H9 (cell line): ENCODE data around the gene MRPS34. TPM values are rescaled to one million over a fixed set of nuclear protein-coding genes. Genes with fewer than 3 reads are reported as not detected.

Source experiments
- DNase-seq: peaks from one replicate; pipeline ENCODE4 v3.0.0-alpha.2; 2017
- H2AFZ ChIP-seq: one replicate; pipeline ENCODE4 v1.6.1; 2013; ENCODE audit warnings: mild to moderate bottlenecking, low read length, control low read depth, moderate library complexity
- H2AK5ac ChIP-seq: 2 replicates; pipeline ENCODE4 v1.6.1; 2013; ENCODE audit warnings: low read length, control low read depth, mixed read lengths; ENCODE audit not compliant: insufficient read length
- H2BK120ac ChIP-seq: one replicate; pipeline ENCODE4 v1.6.1; 2013; ENCODE audit warnings: low read depth, mild to moderate bottlenecking, low read length, control low read depth, inconsistent platforms; ENCODE audit not compliant: poor library complexity, severe bottlenecking
- H2BK12ac ChIP-seq: 2 replicates; pipeline ENCODE4 v1.6.1; 2013; ENCODE audit warnings: low read length, control low read depth, mixed read lengths, low read depth; ENCODE audit not compliant: insufficient read length
- H2BK15ac ChIP-seq: 2 replicates; pipeline ENCODE4 v1.6.1; 2013; ENCODE audit warnings: low read depth, low read length, control low read depth
- H2BK20ac ChIP-seq: one replicate; pipeline ENCODE4 v1.6.1; 2013; ENCODE audit warnings: low read depth, mild to moderate bottlenecking, low read length, control low read depth, inconsistent platforms; ENCODE audit not compliant: poor library complexity, severe bottlenecking
- H2BK5ac ChIP-seq: 2 replicates; pipeline ENCODE4 v1.6.1; 2013; ENCODE audit warnings: low read length, control low read depth, mixed read lengths; ENCODE audit not compliant: insufficient read length
- H3K14ac ChIP-seq: 2 replicates; pipeline ENCODE4 v1.6.1; 2013; ENCODE audit warnings: low read length, control low read depth; ENCODE audit not compliant: insufficient read depth
- H3K18ac ChIP-seq: 2 replicates; pipeline ENCODE4 v1.6.1; 2013; ENCODE audit warnings: low read depth, mild to moderate bottlenecking, mixed read lengths, low read length, control low read depth; ENCODE audit not compliant: insufficient read length
- H3K23ac ChIP-seq: 2 replicates; pipeline ENCODE4 v1.6.1; 2013; ENCODE audit warnings: low read length, control low read depth, mixed read lengths, low read depth; ENCODE audit not compliant: insufficient read length
- H3K23me2 ChIP-seq: 2 replicates; pipeline ENCODE4 v1.6.1; 2013; ENCODE audit warnings: low read depth, mild to moderate bottlenecking, mixed read lengths, low read length, control low read depth; ENCODE audit not compliant: insufficient read length, poor library complexity, severe bottlenecking
- H3K27ac ChIP-seq: 2 replicates; pipeline ENCODE4 v1.5.1; 2013; ENCODE audit warnings: low read length, control low read depth, mixed read lengths, low read depth; ENCODE audit not compliant: insufficient read length
- H3K27me3 ChIP-seq: 2 replicates; pipeline ENCODE4 v1.6.1; 2013; ENCODE audit warnings: low read length, control low read depth, inconsistent platforms; ENCODE audit not compliant: insufficient read depth
- H3K4ac ChIP-seq: 2 replicates; pipeline ENCODE4 v1.6.1; 2013; ENCODE audit warnings: low read depth, mild to moderate bottlenecking, control low read depth, inconsistent platforms, low read length, moderate library complexity
- H3K4me1 ChIP-seq: 2 replicates; pipeline ENCODE4 v1.6.1; 2013; ENCODE audit warnings: low read length, control low read depth, inconsistent platforms; ENCODE audit not compliant: insufficient read depth
- H3K4me2 ChIP-seq: 2 replicates; pipeline ENCODE4 v1.6.1; 2013; ENCODE audit warnings: low read length, control low read depth, mixed read lengths; ENCODE audit not compliant: insufficient read length, insufficient read depth
- H3K56ac ChIP-seq: 2 replicates; pipeline ENCODE4 v1.6.1; 2013; ENCODE audit warnings: low read depth, mild to moderate bottlenecking, mixed read lengths, low read length, control low read depth; ENCODE audit not compliant: insufficient read length
- H3K79me1 ChIP-seq: 2 replicates; pipeline ENCODE4 v1.6.1; 2013; ENCODE audit warnings: low read depth, mild to moderate bottlenecking, moderate library complexity, low read length, control low read depth, inconsistent platforms; ENCODE audit not compliant: insufficient read depth, poor library complexity, severe bottlenecking
- H3K79me2 ChIP-seq: 2 replicates; pipeline ENCODE4 v1.6.1; 2013; ENCODE audit warnings: low read length, control low read depth, inconsistent platforms; ENCODE audit not compliant: insufficient read depth
- H3K9ac ChIP-seq: 2 replicates; pipeline ENCODE4 v1.6.1; 2013; ENCODE audit warnings: low read length, control low read depth, mixed read lengths; ENCODE audit not compliant: insufficient read length; ENCODE audit errors: extremely low read depth
- H3K9me3 ChIP-seq: one replicate; pipeline ENCODE4 v1.6.1; 2013; ENCODE audit warnings: low read depth, low read length, inconsistent platforms; ENCODE audit not compliant: control insufficient read depth
- H3T11ph ChIP-seq: one replicate; pipeline ENCODE4 v1.6.1; 2013; ENCODE audit warnings: mild to moderate bottlenecking, low read length, control low read depth, inconsistent platforms
- H4K20me1 ChIP-seq: one replicate; pipeline ENCODE4 v1.6.1; 2013; ENCODE audit not compliant: control insufficient read depth, insufficient read length, insufficient read depth
- H4K5ac ChIP-seq: 2 replicates; pipeline ENCODE4 v1.6.1; 2013; ENCODE audit warnings: low read depth, mild to moderate bottlenecking, mixed read lengths, low read length, control low read depth; ENCODE audit not compliant: insufficient read length
- H4K8ac ChIP-seq: replicated peaks from 2 replicates; pipeline ENCODE4 v1.6.1; 2013; ENCODE audit warnings: low read length, control low read depth, mixed read lengths, low read depth; ENCODE audit not compliant: insufficient read length
- H4K91ac ChIP-seq: 2 replicates; pipeline ENCODE4 v1.6.1; 2013; ENCODE audit warnings: low read depth, mild to moderate bottlenecking, moderate library complexity, mixed read lengths, low read length, control low read depth; ENCODE audit not compliant: insufficient read length
- H3K27ac Mint-ChIP-seq, 3 experiments: 2 replicates in 2 of 3; 3 replicates in 1 of 3; pipeline ENCODE4 v1.8.0; 2020 to 2021; ENCODE audit warnings: mixed read lengths in 3 of 3, mild to moderate bottlenecking in 1 of 3, moderate library complexity in 1 of 3
- H3K27me3 Mint-ChIP-seq: 2 replicates; pipeline ENCODE4 v1.8.0; 2021; ENCODE audit warnings: low read depth, mild to moderate bottlenecking, moderate library complexity, mixed read lengths
- H3K36me3 Mint-ChIP-seq, 3 experiments: 2 replicates in 2 of 3; 3 replicates in 1 of 3; pipeline ENCODE4 v1.8.0; 2020 to 2021; ENCODE audit warnings: low read depth in 3 of 3, mixed read lengths in 3 of 3; ENCODE audit not compliant: insufficient read depth in 1 of 3
- H3K4me1 Mint-ChIP-seq, 2 experiments: 2 replicates each; pipeline ENCODE4 v1.8.0; 2020; ENCODE audit warnings: mixed read lengths in 2 of 2
- H3K4me3 Mint-ChIP-seq, 2 experiments: 2 replicates in 1 of 2; 3 replicates in 1 of 2; pipeline ENCODE4 v1.8.0; 2020 to 2021; ENCODE audit warnings: mild to moderate bottlenecking in 2 of 2, mixed read lengths in 2 of 2, moderate library complexity in 1 of 2
- H3K9me3 Mint-ChIP-seq, 2 experiments: 2 replicates in 1 of 2; 3 replicates in 1 of 2; pipeline ENCODE4 v1.8.0; 2020; ENCODE audit warnings: mild to moderate bottlenecking in 2 of 2, mixed read lengths in 2 of 2, moderate library complexity in 1 of 2
- CTCF ChIP-seq: fragments of 200-600 bp; sonication (generic); conservative IDR thresholded peaks from 3 replicates; pipeline ENCODE4 v1.8.0; 2021; ENCODE audit warnings: antibody characterized with exemption, mild to moderate bottlenecking
- WGBS: extraction: QIAGEN DNeasy Blood & Tissue Kit; methylation state at CpG from one replicate; pipeline ENCODE4 v1.1.7; 2013; ENCODE audit warnings: missing lambda C conversion rate, low lambda C conversion rate, mixed read lengths; ENCODE audit not compliant: insufficient read length; ENCODE audit errors: extremely low coverage; 5-methylcytosine and 5-hydroxymethylcytosine counted together
- total RNA-seq: library from RNA; stranded (reverse); gene quantifications from 2 replicates; pipeline ENCODE4 v1.2.1, GENCODE V29; 2021

Gene MRPS34
- total RNA-seq, 1 experiment from 2014 or later = 205 TPM

GRCh38 chr16:1794221-1794871 is 21.4 kb upstream of the MRPS34 start:
- WGBS = no CpG with 5 or more reads among the region's 18 CpGs
- H3K4me1 ChIP-seq = no peaks in the 10 kb centered on the region
- no peak overlapping the region for H4K91ac ChIP-seq
- no peak overlapping the region for H3K14ac ChIP-seq
- H2BK5ac ChIP-seq = no peak overlapping the region
- no peaks in the 10 kb centered on the region for H3K9me3 ChIP-seq
- H3K9ac ChIP-seq = no peak overlapping the region
- H2BK120ac ChIP-seq = no peak overlapping the region
- Mint-ChIP-seq H3K4me1 (no peaks in the 10 kb centered on the region), H3K27me3 (no peaks in the 10 kb centered on the region), H3K36me3 (peaks cover 11 to 20% (median 15%) of the 10 kb centered on the region in 3 experiments), H3K4me3 (no peak overlapping the region; a peak in 2 of 5 replicates), H3K27ac (no peak overlapping the region), H3K9me3 (peaks cover 25 to 27% of the 10 kb centered on the region in 2 experiments)
- H2BK15ac ChIP-seq = no peak overlapping the region
- H3K23ac ChIP-seq = no peak overlapping the region
- no peak overlapping the region for H3K18ac ChIP-seq
- H3K4me2 ChIP-seq = no peak overlapping the region
- H4K20me1 ChIP-seq = no peaks in the 10 kb centered on the region
- H2BK12ac ChIP-seq = no peak overlapping the region
- no peak overlapping the region for H4K5ac ChIP-seq
- H2AFZ ChIP-seq = no peak overlapping the region
- DNase-seq = peak; percentile 28
- H3K23me2 ChIP-seq = no peaks in the 10 kb centered on the region
- H3K27ac ChIP-seq = no peak overlapping the region
- TF ChIP-seq CTCF = no peak
- H3K27me3 ChIP-seq = no peaks in the 10 kb centered on the region
- H3K79me1 ChIP-seq = no peaks in the 10 kb centered on the region
- no peak overlapping the region for H3T11ph ChIP-seq
- H3K4ac ChIP-seq = no peak overlapping the region
- no peak overlapping the region for H3K56ac ChIP-seq
- H3K79me2 ChIP-seq = no peaks in the 10 kb centered on the region
- H2AK5ac ChIP-seq = no peak overlapping the region
- H2BK20ac ChIP-seq = no peak overlapping the region
- H4K8ac ChIP-seq = no peak overlapping the region
